Measurements from ENCODE around the gene GBA2.

GBA2 gene

DNA sequence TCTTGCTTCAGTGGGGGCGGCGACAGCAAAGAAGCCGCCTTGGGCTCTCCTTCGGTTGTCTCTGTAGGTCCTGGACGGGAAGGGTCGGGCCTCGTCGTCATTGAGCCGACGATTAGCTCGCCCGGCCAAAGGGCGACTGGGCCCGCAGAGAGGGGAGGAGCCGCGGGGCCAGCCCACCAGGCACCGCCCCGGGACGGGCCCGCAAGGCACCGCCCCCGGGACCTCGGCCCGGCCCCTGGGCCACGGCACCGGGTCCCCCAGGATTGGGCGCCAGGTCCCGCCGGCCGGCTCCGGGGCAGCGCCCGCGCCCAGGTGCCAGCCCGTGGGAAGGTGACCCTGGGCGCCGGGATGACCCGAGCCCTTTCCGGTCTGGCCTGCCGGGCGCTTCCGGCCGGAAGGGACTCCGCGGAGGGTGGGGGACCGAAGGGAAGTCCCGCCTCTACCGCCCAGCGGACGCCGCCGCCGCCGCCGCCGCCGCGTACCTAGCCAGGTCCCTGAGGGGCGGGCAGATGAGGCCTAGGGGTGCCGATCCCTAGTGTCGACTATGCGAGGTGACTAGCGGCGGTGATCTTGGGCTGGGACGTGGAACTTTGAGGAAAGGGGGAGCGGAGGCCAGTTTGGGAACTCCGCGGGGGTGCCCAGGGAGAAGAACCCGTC is at the start of gene GBA2, which contains the start of gene RGP1:
TSS of gene GBA2 (minus strand) at position 371 of the 657 bp plus-strand sequence. CDS start 524 bp downstream, outside the sequence.
TSS of gene RGP1 (plus strand) at position 430 of the 657 bp plus-strand sequence. CDS start 469 bp downstream, outside the sequence.
- peaks cover 34% of the 10 kb centered on the region for H3K4me1 ChIP-seq (ENCODE audit: control insufficient read depth, insufficient read depth, low read length)
- H3K4me3 ChIP-seq (ENCODE audit: low read length): peak within 1 kb of the TSS; percentile 93
- no peaks in the 10 kb centered on the region for H3K9me3 ChIP-seq (ENCODE audit: control insufficient read depth, low read length)
- H3K9ac ChIP-seq (ENCODE audit: low read length): peak within 1 kb of the TSS; percentile 96
- H3K36me3 ChIP-seq (ENCODE audit: control insufficient read depth, insufficient read depth, low read length, severe bottlenecking): peaks cover 43% of the 10 kb centered on the region
- peak; percentile 90 for DNase-seq (ENCODE audit: low read depth)
- H3K27me3 ChIP-seq (replicated peaks; ENCODE audit: control insufficient read depth, insufficient read depth, low read length): no peaks in the 10 kb centered on the region

DNA sequence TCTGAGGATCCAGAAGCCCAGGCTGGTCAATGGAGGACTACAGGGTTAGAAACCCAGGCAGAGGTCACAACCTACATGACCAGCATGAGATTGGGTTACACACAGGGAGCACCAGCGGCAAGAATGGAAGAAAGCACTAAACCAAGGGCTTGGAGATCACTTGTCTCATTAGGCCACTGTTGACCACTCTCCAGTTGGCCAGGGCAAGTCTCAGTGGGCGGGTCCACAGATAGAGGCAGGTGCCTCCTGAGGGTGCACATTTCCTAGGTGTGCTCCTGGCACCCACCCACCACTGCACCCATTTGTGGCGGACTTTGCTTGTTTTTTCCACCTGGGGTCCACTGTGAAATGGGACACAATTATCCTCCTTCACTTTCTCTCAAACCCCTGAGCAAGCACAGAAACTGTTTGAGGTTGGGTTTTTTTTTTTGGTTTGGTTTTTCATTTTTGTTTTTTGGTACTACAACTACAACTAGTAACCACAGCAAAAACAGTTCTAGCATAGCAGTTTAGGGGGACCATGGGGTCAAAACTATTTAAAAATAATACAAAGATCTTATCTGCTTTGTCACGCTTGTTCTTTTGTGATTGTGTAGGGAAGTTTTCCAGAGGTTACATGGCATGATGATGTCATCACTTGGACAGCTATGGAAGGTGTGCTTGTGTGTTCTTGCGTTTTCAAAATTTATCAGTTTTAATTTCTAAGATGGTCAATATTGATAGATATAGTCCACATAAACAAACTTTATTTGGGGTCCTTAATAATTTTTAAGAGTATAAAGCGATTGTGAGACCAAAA is 48.5 kb upstream of the GBA2 start:
- no peak for DNase-seq (ENCODE audit: low read depth)
- H3K9me3 ChIP-seq (ENCODE audit: control insufficient read depth, low read length): no peaks in the 10 kb centered on the region
- no peak overlapping the region for H3K4me3 ChIP-seq (ENCODE audit: low read length)
- peaks cover 35% of the 10 kb centered on the region for H3K4me1 ChIP-seq (ENCODE audit: control insufficient read depth, insufficient read depth, low read length)
- peaks cover 27% of the 10 kb centered on the region for H3K36me3 ChIP-seq (ENCODE audit: control insufficient read depth, insufficient read depth, low read length, severe bottlenecking)
- no peak overlapping the region for H3K9ac ChIP-seq (ENCODE audit: low read length)
- H3K27me3 ChIP-seq (replicated peaks; ENCODE audit: control insufficient read depth, insufficient read depth, low read length): no peaks in the 10 kb centered on the region

DNA sequence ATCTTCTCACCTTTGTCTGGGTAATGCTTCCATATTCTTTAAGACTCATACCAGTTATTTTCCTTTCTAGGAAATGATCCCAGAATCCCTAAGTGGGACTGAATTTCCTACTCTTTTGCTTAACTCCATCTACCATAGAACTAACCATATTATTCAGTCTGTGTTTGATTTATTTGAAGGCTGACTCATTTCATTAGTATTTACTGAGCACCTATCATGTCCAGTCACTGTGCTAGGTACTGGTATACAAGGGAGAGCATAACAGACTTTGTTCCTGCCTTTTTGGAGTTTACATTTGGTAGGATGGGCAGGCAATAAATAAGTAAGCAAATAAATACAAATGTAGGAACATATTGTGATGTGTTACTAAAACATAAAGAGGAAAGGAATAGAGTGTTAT is 46.7 kb upstream of the GBA2 start:
- Histone ChIP-seq H3K36me3 (ENCODE audit: control insufficient read depth, insufficient read depth, low read length, severe bottlenecking) (peaks cover 11% of the 10 kb centered on the region), H3K9ac (ENCODE audit: low read length) (peak overlapping the region; percentile 52), H3K4me1 (ENCODE audit: control insufficient read depth, insufficient read depth, low read length) (peaks cover 43% of the 10 kb centered on the region), H3K4me3 (ENCODE audit: low read length) (no peak overlapping the region), H3K27me3 (replicated peaks; ENCODE audit: control insufficient read depth, insufficient read depth, low read length) (no peaks in the 10 kb centered on the region), H3K9me3 (ENCODE audit: control insufficient read depth, low read length) (no peaks in the 10 kb centered on the region)
- no peak for DNase-seq (ENCODE audit: low read depth)

DNA sequence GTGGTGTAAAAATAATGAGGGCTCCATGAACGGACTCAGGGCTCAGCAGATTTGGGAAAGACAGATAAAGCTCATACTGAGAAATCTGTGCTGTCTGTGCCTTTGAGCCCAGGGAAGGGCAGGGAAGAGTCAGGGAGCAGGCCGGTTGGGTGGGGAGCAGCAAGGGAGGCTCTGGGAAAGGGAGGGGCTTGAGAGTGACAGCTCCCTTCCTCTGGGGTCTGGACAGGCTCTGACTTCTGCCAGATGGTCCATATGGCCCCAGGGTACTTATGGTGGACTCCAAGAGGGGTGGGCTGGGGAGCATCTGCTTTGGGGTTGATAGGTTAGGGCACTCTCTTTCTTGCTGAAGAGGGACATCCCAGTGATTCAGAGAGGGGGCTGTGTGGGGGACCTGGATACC is 44.4 kb upstream of the GBA2 start:
- DNase-seq (ENCODE audit: low read depth): peak; percentile 15
- peak overlapping the region; percentile 52 for H3K9ac ChIP-seq (ENCODE audit: low read length)

DNA sequence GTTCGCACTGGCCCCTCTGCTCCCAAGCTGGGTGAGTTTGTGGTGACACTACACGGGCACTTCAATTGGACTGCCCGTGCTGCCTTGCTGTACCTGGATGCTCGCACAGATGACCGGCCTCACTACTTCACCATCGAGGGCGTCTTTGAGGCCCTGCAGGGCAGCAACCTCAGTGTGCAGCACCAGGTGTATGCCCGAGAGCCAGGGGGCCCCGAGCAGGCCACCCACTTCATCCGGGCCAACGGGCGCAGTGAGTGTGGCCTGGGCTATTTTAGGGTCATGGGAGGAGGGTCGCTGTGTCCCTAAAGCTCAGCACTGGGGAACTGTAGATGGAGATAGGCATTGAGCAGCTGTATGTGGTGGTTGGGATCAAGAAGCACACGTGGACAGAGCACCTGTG is 43.8 kb upstream of the GBA2 start:
- DNase-seq (ENCODE audit: low read depth): no peak
- Histone ChIP-seq H3K36me3 (ENCODE audit: control insufficient read depth, insufficient read depth, low read length, severe bottlenecking) (no peaks in the 10 kb centered on the region), H3K9me3 (ENCODE audit: control insufficient read depth, low read length) (no peaks in the 10 kb centered on the region), H3K4me1 (ENCODE audit: control insufficient read depth, insufficient read depth, low read length) (peaks cover 55% of the 10 kb centered on the region), H3K4me3 (ENCODE audit: low read length) (peak overlapping the region; percentile 75), H3K9ac (ENCODE audit: low read length) (peak overlapping the region; percentile 52), H3K27me3 (replicated peaks; ENCODE audit: control insufficient read depth, insufficient read depth, low read length) (no peaks in the 10 kb centered on the region)

More for the DNA sequence above, 44.4 kb upstream of the GBA2 start:
- H3K36me3 ChIP-seq (ENCODE audit: control insufficient read depth, insufficient read depth, low read length, severe bottlenecking): no peaks in the 10 kb centered on the region
- no peaks in the 10 kb centered on the region for H3K9me3 ChIP-seq (ENCODE audit: control insufficient read depth, low read length)
- H3K4me3 ChIP-seq (ENCODE audit: low read length): peak overlapping the region; percentile 75
- H3K27me3 ChIP-seq (replicated peaks; ENCODE audit: control insufficient read depth, insufficient read depth, low read length): no peaks in the 10 kb centered on the region
- peaks cover 55% of the 10 kb centered on the region for H3K4me1 ChIP-seq (ENCODE audit: control insufficient read depth, insufficient read depth, low read length)

DNA sequence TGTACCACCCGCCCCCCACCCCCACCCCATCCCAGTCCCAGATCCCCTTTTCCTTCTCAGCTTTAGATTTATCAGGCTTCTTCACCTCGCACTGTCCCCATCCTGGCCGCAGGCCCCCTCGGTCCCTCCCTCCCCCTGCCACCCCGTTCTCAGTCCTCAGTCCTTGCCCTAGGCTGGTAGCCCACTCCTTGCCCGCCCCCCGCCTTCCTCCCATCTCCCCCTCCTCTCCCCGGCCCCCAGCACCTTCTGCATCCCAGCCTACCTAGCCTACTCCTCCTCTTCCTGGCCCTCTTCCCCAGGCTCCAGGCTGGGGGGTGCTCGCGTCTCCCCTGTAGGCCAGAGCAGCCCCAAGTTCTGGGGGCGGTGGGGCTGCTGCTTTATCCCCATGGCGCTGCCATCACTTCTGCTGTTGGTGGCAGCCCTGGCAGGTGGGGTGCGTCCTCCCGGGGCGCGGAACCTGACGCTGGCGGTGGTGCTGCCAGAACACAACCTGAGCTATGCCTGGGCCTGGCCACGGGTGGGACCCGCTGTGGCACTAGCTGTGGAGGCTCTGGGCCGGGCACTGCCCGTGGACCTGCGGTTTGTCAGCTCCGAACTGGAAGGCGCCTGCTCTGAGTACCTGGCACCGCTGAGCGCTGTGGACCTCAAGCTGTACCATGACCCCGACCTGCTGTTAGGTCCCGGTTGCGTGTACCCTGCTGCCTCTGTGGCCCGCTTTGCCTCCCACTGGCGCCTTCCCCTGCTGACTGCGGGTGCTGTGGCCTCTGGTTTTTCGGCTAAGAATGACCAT is 43.2 kb upstream of the GBA2 start:
- peak overlapping the region; percentile 81 for H3K4me3 ChIP-seq (ENCODE audit: low read length)
- H3K9ac ChIP-seq (ENCODE audit: low read length): peak overlapping the region; percentile 91
- H3K4me1 ChIP-seq (ENCODE audit: control insufficient read depth, insufficient read depth, low read length): peaks cover 55% of the 10 kb centered on the region
- H3K9me3 ChIP-seq (ENCODE audit: control insufficient read depth, low read length): no peaks in the 10 kb centered on the region
- H3K27me3 ChIP-seq (replicated peaks; ENCODE audit: control insufficient read depth, insufficient read depth, low read length): no peaks in the 10 kb centered on the region
- no peaks in the 10 kb centered on the region for H3K36me3 ChIP-seq (ENCODE audit: control insufficient read depth, insufficient read depth, low read length, severe bottlenecking)
- DNase-seq (ENCODE audit: low read depth): no peak

DNA sequence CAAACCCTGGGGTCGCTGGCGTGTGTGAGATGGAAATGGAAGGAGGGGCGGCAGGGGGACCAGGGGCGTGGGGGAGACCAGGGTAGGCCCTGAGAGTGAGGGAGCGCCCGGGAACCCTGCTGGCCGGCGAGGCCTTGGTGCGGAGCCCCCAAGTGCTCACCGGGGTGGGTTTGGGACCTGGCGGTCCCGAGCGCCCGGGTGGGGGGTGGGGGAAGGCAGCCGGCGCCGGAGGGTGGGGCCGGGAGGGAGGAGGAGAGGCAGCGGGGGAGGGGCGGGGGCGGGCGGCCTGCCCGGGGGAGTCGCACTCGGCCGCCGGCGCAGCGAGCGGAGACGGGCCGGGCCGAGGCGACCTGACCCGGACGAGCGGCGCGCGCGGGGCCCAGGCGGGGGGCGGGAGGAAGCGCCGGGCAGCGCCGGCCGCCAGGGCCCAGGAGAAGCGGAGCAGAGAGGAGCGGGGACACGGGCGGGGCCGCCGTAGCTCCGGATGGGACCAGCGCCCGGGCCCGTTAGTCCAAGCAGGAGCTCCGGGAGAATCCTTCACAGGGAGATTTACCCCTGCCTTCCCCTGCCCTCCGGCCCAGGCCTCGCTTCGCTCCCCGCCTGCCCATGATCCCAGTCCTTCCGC is 42.4 kb upstream of the GBA2 start, which contains the start of gene NPR2:
TSS of gene NPR2 (plus strand) at position 295 of the 625 bp plus-strand sequence. CDS start 818 bp downstream, outside the sequence.
- DNase-seq (ENCODE audit: low read depth): peak; percentile 86
- Histone ChIP-seq H3K4me1 (ENCODE audit: control insufficient read depth, insufficient read depth, low read length) (peaks cover 55% of the 10 kb centered on the region), H3K9ac (ENCODE audit: low read length) (peak within 1 kb of the TSS; percentile 91), H3K27me3 (replicated peaks; ENCODE audit: control insufficient read depth, insufficient read depth, low read length) (no peaks in the 10 kb centered on the region), H3K36me3 (ENCODE audit: control insufficient read depth, insufficient read depth, low read length, severe bottlenecking) (no peaks in the 10 kb centered on the region), H3K4me3 (ENCODE audit: low read length) (peak within 1 kb of the TSS; percentile 81), H3K9me3 (ENCODE audit: control insufficient read depth, low read length) (no peaks in the 10 kb centered on the region)

DNA sequence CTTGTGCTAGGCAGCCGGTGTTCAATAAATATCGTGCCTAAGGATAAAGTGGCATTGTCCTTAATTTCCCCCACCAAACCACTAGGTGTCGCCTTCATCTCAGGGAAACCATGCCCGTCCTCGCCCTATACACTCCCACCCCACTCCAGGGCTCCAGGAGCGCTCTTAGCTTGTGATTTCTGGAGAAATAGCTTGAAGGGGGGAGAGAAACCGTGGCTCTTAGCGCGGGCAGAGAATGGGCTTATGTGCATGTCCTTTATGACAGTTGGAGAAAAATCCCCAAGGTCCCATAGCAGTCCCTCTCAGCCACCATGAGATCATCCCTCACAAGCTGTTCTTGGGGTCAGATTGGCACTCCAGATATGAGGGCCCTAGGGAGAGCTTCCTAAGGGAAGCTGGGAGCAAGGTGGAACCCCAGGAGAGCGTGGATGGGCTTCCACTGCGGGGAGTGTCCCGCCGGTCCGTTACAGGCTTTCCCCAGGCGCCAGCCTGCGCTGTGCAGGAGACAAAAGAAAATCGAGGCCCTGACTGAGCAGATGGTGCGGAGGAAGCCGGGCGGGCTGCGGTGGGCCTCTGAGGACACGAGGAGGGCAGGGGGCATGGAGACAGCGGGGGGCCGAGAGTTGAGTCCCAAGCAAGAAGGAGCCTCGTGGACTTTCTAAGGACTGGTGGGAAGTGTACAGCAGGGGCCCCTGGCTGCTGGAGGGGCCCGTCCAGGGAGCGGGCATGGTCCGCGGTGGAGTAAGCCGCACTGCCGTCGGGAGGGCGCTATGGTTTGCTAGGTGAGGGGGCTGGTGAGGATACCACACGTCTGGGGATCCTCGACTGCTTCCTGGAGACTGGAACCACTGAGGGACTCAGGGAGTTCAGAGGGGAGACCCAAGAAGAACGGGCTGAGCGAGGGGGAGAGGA is 41.6 kb upstream of the GBA2 start:
- Histone ChIP-seq H3K9ac (ENCODE audit: low read length) (peak overlapping the region; percentile 81), H3K27me3 (replicated peaks; ENCODE audit: control insufficient read depth, insufficient read depth, low read length) (peaks cover 4% of the 10 kb centered on the region), H3K4me1 (ENCODE audit: control insufficient read depth, insufficient read depth, low read length) (peaks cover 51% of the 10 kb centered on the region), H3K4me3 (ENCODE audit: low read length) (peak overlapping the region; percentile 62), H3K36me3 (ENCODE audit: control insufficient read depth, insufficient read depth, low read length, severe bottlenecking) (no peaks in the 10 kb centered on the region), H3K9me3 (ENCODE audit: control insufficient read depth, low read length) (no peaks in the 10 kb centered on the region)
- peak; percentile 94 for DNase-seq (ENCODE audit: low read depth)

DNA sequence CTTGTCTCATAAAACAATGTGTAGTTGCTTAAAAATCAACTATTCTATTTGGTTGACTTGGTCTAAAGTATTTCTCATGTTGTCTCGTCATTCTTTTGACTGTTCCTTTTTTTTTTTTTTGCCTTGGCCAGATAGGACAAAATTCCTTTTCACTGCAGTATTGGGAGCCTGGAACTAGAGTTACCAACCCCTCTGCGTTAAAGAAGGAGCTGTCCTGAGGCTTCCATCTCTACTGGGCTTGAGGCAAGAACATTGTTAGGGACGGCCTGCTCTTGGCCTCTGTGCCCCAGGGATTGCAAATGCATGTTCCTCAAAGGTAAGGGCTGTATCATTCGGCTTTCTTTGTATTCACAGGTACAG is 41.0 kb upstream of the GBA2 start:
- DNase-seq (ENCODE audit: low read depth): no peak
- H3K4me3 ChIP-seq (ENCODE audit: low read length): no peak overlapping the region
- peaks cover 45% of the 10 kb centered on the region for H3K4me1 ChIP-seq (ENCODE audit: control insufficient read depth, insufficient read depth, low read length)
- no peaks in the 10 kb centered on the region for H3K36me3 ChIP-seq (ENCODE audit: control insufficient read depth, insufficient read depth, low read length, severe bottlenecking)
- peaks cover 5% of the 10 kb centered on the region for H3K27me3 ChIP-seq (replicated peaks; ENCODE audit: control insufficient read depth, insufficient read depth, low read length)
- H3K9ac ChIP-seq (ENCODE audit: low read length): peak overlapping the region; percentile 81
- no peaks in the 10 kb centered on the region for H3K9me3 ChIP-seq (ENCODE audit: control insufficient read depth, low read length)

DNA sequence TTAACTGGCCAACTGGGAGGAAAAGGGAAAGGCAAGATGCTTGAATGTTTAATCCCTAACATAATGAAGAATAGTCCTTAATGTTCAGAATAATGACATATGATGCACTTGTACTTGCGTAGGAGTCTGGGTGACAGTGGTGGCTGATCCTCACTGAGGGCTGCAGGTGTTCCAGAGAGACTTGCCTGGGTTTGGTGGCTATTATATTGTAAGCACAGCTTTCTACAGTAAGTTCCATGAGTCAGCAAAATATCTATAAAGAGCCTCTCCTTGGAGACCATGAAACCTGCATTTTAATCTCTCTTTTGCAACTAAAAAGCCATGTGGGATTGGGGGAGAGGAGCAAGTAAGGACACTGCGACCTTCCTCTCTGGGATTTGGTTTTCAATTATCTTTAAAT is 40.5 kb upstream of the GBA2 start:
- no peak for DNase-seq (ENCODE audit: low read depth)
- H3K4me1 ChIP-seq (ENCODE audit: control insufficient read depth, insufficient read depth, low read length): peaks cover 40% of the 10 kb centered on the region
- H3K9me3 ChIP-seq (ENCODE audit: control insufficient read depth, low read length): no peaks in the 10 kb centered on the region
- no peaks in the 10 kb centered on the region for H3K36me3 ChIP-seq (ENCODE audit: control insufficient read depth, insufficient read depth, low read length, severe bottlenecking)
- peaks cover 5% of the 10 kb centered on the region for H3K27me3 ChIP-seq (replicated peaks; ENCODE audit: control insufficient read depth, insufficient read depth, low read length)
- no peak overlapping the region for H3K4me3 ChIP-seq (ENCODE audit: low read length)
- H3K9ac ChIP-seq (ENCODE audit: low read length): no peak overlapping the region
